GM21528 (cell line): ENCODE data around the gene EFCAB8.

Source experiments
- ATAC-seq: cut with Tn5 transposase; IDR thresholded peaks from one replicate; pipeline ENCODE4 v1.9.1; 2021; ENCODE audit warnings: mild to moderate bottlenecking, moderate library complexity; ENCODE audit not compliant: unreplicated experiment, low FRiP score

EFCAB8 gene

GRCh38 chr20:32980131-32980941 lies 121.6 kb downstream of the EFCAB8 start:
- no peak for ATAC-seq

- no peak for ATAC-seq
Measured at GRCh38 chr20:32980990-32981389, 122.3 kb downstream of the EFCAB8 start.

GRCh38 chr20:32982617-32983458 lies 124.1 kb downstream of the EFCAB8 start:
- ATAC-seq = no peak

GRCh38 chr20:32983459-32984112 lies 124.9 kb downstream of the EFCAB8 start:
- no peak for ATAC-seq

GRCh38 chr20:32984196-32984595 lies 125.5 kb downstream of the EFCAB8 start:
- ATAC-seq = no peak

- ATAC-seq = no peak
Measured at GRCh38 chr20:32984631-32985354, 126.1 kb downstream of the EFCAB8 start.

- ATAC-seq = no peak
Measured at GRCh38 chr20:32985596-32985995, 126.9 kb downstream of the EFCAB8 start.

GRCh38 chr20:32986331-32986966 lies 127.7 kb downstream of the EFCAB8 start:
- no peak for ATAC-seq

- ATAC-seq = no peak
Measured at GRCh38 chr20:32987044-32987825, 128.5 kb downstream of the EFCAB8 start.

- ATAC-seq = no peak
Measured at GRCh38 chr20:32988008-32988407, 129.3 kb downstream of the EFCAB8 start.

- ATAC-seq = no peak
Measured at GRCh38 chr20:32989507-32990283, 131.0 kb downstream of the EFCAB8 start.

- ATAC-seq = no peak
Measured at GRCh38 chr20:32990426-32990825, 131.7 kb downstream of the EFCAB8 start.

- ATAC-seq = no peak
Measured at GRCh38 chr20:32991383-32991782, 132.7 kb downstream of the EFCAB8 start.

- no peak for ATAC-seq
Measured at GRCh38 chr20:32991792-32992641, 133.3 kb downstream of the EFCAB8 start.

- ATAC-seq = no peak
Measured at GRCh38 chr20:32993496-32994050, 134.8 kb downstream of the EFCAB8 start.

- ATAC-seq = no peak
Measured at GRCh38 chr20:32995802-32996201, 137.1 kb downstream of the EFCAB8 start.

- ATAC-seq = no peak
Measured at GRCh38 chr20:32997431-32997830, 138.7 kb downstream of the EFCAB8 start.
